Activated CD4-positive, alpha-beta T cell treated with anti-CD3 and anti-CD28 coated beads, Interleukin-10, Interleukin-2, amounts not matched to agents 100 ng/mL and 50 ng/mL, durations not matched to agents 16 hours and 8 hours (primary cell): Measurements from ENCODE around the gene FXYD7.
A peak's percentile ranks its signal among the peaks of the same experiment; 100 is the strongest.

Experiments used
- DNase-seq: peaks from one replicate; pipeline ENCODE4 v3.0.0-alpha.2; 2020

Gene FXYD7

DNA sequence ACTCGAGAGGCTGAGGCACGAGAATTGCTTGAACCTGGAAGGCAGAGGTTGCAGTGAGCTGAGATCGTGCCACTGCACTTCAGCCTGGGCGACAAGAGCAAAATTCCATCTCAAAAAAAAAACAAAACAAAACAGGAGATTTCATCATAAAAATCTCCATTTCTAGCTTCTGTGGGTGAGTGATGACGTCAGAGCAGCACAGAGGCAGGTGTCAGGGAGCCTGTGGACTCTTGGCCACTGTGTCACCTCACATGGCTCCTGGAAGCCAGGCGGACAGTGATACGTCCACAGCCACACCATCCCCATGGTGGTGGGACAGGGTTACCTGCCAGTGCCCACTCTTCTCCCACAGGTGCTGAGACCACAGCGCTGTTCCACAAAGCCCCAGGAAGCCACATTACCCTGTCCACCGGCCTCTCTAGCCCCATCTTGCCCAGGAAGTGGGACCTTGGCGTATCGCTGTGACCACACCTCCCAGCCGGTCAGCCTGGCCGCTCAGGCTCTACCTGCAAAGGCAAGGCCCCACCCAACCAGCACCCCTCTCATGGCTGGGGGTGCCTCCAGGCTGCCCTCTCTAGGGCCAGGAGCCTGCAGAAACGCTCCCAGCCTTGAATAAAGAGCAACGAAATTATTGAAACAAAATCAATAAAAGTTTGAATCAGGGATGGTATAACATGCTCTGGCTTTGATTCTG, 29.9 kb upstream of the FXYD7 start:
- no peak for DNase-seq

- peak; percentile 61 for DNase-seq
Observed at GRCh38 chr19:35114353-35115176, 28.5 kb upstream of the FXYD7 start.

- DNase-seq, result no peak
Observed at GRCh38 chr19:35115177-35115951, 27.7 kb upstream of the FXYD7 start, which contains the start of gene FXYD3. FXYD3 (plus strand) TSS chr19:35115823; CDS start chr19:35119377, 3,554 bp downstream.

GRCh38 chr19:35116072-35116801, 26.8 kb upstream of the FXYD7 start:
- DNase-seq, result no peak

DNA sequence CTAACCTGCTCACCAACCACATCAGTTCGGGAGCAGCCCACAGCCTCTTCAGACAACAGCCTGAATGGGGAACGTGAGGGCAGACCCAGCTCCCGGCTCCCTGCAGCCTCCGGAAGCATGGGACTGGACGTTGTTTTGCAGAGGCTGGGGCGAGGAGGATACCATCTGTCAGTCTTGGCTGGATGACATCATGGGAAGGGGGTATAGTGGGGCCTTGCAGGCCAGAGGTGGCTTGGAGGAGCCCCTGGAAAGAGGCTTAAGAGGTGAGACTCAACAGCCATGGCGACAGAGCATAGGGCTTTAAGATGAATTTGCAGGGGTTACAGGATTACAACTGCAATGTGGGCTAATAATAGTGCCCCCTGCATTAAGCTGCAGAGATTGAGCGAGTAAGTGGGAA, 25.9 kb upstream of the FXYD7 start:
- DNase-seq, result no peak

DNA sequence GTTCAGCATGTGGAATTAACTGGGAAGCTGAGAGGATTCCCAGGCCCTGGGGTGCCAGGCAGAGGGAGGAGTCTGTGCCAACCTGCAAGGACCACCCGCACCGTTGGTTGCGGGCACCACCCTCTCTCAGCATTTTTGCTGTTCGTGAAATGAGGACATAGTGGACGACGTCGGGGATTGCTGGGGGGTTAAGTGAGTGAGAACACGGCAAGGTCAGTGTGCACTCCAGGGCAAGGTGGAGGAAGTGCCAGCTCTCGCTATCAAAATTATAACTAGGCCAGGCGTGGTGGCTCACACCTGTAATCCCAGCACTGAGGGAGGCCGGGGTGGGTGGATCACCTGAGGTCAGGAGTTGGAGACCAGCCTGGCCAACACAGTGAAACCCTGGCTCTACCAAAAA, 25.3 kb upstream of the FXYD7 start:
- no peak for DNase-seq

DNA sequence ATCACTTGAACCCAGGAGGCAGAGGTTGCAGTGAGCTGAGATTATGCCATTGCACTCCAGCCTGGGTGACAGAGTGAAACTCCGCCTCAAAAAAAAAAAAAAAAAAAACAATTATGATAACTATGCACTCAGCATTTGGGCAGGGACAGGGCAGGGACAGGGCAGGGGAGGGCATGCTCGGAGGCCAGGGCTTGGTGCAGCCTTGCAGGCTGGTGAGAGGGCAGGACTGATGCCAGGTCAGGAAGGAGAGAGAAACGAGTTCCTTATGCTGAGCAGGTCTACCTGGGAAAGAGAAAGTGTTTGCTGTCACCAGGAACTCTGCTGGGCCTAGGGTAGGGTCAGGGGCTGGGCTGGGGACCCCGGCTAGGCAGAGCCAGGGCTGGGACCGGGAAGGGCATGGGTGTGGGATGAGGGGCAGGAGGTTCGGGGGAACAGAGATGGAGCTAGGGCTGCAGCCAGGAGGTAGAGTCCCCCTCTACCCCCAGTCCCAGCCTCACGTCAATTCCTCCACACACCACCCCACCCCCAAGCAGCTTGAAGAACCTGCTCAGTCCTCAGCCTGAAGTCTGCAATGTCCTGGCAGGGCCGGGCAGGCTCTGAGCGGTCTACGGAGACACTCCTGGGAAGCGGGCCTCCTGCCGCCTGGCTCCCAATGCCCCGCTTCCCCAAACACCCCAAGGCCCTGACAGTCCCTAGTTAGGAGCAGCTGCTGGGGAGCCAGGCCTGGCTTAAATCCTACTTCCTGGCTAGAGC, 24.6 kb upstream of the FXYD7 start:
- no peak for DNase-seq

GRCh38 chr19:35119091-35119490, 24.0 kb upstream of the FXYD7 start:
- DNase-seq, result no peak

DNA sequence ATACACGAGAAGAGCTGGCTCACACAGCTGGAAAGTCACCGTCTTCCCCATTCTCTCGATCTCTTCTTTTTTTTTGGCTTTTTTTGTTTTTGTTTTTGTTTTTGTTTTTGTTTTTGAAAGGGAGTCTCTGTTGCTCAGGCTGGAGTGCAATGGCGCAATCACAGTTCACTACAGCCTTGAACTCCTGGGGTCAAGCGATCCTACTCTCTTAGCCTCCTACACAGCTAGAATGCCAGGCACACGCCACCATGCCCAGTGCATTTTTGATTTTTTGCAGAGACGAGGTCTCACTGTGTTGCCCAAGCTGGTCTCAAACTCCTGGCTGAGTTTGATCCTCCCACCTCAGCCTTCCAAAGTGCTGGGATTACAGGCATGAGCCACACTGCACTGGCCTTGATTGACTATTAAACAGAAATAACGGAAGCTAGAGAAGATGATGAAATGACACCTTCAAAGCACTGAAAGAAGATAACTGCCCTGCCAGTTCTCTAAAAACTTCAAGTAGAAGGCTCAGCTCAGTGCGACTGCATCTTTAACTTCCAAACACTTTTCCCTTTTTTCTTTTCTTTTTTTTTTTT, 23.4 kb upstream of the FXYD7 start:
- no peak for DNase-seq

- DNase-seq, result no peak
Observed at GRCh38 chr19:35120492-35120891, 22.6 kb upstream of the FXYD7 start.

- no peak for DNase-seq
Observed at GRCh38 chr19:35120898-35121297, 22.2 kb upstream of the FXYD7 start.

DNA sequence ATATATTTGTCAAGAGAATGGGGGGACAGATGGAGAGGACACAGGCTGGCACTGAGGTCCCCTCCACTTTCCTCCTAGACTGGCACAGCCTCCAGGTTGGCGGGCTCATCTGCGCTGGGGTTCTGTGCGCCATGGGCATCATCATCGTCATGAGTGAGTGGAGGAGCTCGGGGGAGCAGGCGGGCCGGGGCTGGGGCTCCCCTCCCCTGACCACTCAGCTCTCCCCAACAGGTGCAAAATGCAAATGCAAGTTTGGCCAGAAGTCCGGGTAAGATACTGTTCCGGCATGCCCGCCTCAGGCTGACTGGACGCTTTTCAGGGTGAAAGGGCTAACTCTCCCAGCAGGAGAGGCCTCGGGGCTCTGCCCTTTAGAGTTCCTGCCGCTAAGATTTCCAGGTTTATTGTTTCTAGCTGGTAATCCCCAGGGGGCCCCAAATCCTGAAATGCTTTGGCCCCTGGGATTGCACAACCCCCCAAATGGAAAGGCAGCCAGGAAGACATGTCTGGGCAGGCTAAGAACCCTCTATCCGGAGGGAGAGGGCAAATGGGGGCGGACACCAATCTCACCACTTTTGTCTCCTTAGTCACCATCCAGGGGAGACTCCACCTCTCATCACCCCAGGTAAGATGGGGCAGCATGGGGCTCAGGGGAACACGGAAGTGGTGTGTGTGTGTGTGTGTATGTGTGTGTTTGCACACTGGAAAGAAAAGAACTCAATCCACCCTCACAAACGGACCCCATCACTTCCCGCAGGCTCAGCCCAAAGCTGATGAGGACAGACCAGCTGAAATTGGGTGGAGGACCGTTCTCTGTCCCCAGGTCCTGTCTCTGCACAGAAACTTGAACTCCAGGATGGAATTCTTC, 20.1 kb upstream of the FXYD7 start:
- DNase-seq, result no peak

- no peak for DNase-seq
Observed at GRCh38 chr19:35123573-35123972, 19.5 kb upstream of the FXYD7 start.

DNA sequence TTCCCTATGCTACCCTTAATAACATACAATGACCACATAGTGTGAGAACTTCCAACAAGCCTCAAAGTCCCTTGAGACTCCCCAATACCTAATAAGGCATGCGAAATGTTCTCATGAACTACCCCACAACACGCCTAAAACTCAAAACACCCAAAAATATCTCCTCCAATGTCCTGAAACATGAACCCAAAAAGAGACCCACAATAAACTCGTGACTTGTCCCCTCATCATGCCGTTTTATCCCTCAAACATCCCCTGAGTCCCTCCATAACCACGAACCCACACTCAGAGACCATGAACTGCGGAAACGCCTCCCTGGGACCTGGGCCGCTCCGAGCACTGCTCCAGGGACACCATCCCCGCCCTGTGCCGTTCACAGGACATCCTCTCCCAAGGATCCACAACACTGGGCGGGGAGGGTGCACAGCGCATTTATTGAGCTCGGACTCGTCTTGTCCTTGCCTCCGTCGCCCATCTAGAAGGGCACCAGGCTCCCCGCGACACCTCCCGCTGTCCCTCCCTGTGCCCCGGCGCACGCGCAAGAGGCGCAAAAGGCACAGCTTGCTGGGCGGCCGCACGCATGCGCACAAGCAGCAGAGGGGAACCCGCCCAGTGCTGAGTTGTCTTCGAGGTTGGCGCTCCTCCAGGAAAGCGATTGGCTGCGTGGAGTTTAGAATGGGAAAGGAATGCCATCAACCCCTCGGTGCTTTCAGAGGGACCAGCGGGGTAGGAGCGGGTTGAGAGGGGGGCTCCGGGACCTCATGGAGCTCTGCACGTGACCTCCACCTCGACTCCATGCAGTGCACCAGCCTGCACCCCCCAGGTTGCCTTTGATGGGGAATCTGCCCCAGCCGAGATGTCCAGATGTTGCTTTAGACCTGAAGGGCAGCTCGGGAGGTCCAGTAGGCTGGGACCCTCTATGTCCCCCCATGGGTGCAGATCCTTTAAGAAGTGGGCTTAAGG, 18.7 kb upstream of the FXYD7 start:
- peak; percentile 92 for DNase-seq

GRCh38 chr19:35125270-35125717, 17.8 kb upstream of the FXYD7 start:
- DNase-seq, result no peak

GRCh38 chr19:35125749-35126623, 17.1 kb upstream of the FXYD7 start:
- no peak for DNase-seq

- DNase-seq, result no peak
Observed at GRCh38 chr19:35126624-35126959, 16.5 kb upstream of the FXYD7 start.

DNA sequence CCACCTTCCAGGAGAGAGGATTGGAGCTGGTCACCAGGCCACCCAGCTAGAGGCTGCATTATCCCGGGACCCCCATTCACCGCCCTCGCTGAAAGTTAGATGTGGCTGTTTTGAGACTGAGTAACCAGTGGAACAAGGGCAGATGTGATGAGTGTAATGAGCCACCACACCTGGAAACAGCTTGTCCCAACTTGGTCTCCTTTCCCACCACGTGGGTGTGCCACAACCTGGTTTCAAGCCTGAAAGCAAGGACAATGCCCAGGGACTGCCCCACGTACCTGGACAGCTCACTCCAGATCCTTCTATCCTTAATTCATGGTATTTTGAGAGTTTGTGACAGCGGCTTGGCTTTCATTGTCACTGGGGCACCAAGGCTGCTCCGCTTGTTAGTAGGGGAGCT, 15.2 kb upstream of the FXYD7 start:
- DNase-seq, result no peak
